Adrenal gland (tissue), 12 donors: ENCODE data around the gene AGAP1. TPM values are rescaled to one million over a fixed set of nuclear protein-coding genes. Genes with fewer than 3 reads are reported as not detected.

ENCODE experiments used
- DNase-seq, 7 donors: peaks; one replicate each; pipeline ENCODE4 v3.0.0-alpha.2; 2019 to 2020
- H3K27ac ChIP-seq, 5 donors: fragments of 200-600 bp; sonication (generic) in 4 of 5; 1 replicate in 3 of 5; 2 replicates in 2 of 5; pipeline versions ENCODE4 v1.5.1 to v1.8.0; 2016 to 2020; ENCODE audit warnings: mild to moderate bottlenecking in 1 of 5
- H3K27me3 ChIP-seq: fragments of 200-600 bp; 2 replicates; pipeline ENCODE4 v1.8.0; 2021
- H3K36me3 ChIP-seq, 2 donors: fragments of 200-600 bp; replicated peaks in 1 of 2; 1 replicate in 1 of 2; 2 replicates in 1 of 2; pipeline versions ENCODE4 v1.5.1 to v1.8.0; 2018 to 2022
- H3K4me1 ChIP-seq, 2 donors: fragments of 200-600 bp; replicated peaks in 1 of 2; 1 replicate in 1 of 2; 2 replicates in 1 of 2; pipeline versions ENCODE4 v1.5.1 to v1.8.0; 2018 to 2021
- H3K4me3 ChIP-seq, 4 donors: fragments of 200-600 bp; sonication (generic) in 3 of 4; one replicate each; pipeline ENCODE4 v1.5.1; 2016 to 2018
- H3K9me3 ChIP-seq, 3 donors: fragments of 200-600 bp; sonication (generic) in 1 of 3; replicated peaks in 1 of 3; 1 replicate in 2 of 3; 2 replicates in 1 of 3; pipeline versions ENCODE4 v1.5.1 to v1.8.0; 2016 to 2021
- CTCF ChIP-seq, 6 experiments: fragments of 450-650 bp in 4 of 6; fragments of 200-600 bp in 2 of 6; sonication (generic) in 1 of 6; IDR thresholded peaks; 1 replicate in 5 of 6; 2 replicates in 1 of 6; pipeline versions ENCODE4 v1.5.1 to v1.8.0; 2016 to 2021; ENCODE audit warnings: antibody characterized with exemption in 6 of 6, mild to moderate bottlenecking in 2 of 6, moderate library complexity in 1 of 6
- POLR2A ChIP-seq, 2 donors: fragments of 450-650 bp; IDR thresholded peaks; one replicate each; pipeline ENCODE4 v1.6.1; 2017; ENCODE audit warnings: antibody characterized with exemption in 2 of 2, mild to moderate bottlenecking in 2 of 2, moderate library complexity in 1 of 2
- WGBS, 4 donors: extraction: QIAGEN DNeasy Blood & Tissue Kit in 2 of 4; methylation state at CpG; one replicate each; pipeline versions ENCODE4 v1.1.5 to v1.1.7; 2013 to 2017; 5-methylcytosine and 5-hydroxymethylcytosine counted together
- intact Hi-C, 2 donors: fragments of 100-400 bp; cut with DNase I; formaldehyde crosslinking; loops; one replicate each; pipeline versions ENCODE4 v1.14.1 to v1.15.0; 2022 to 2023
- polyA plus RNA-seq, 3 donors: library from polyadenylated mRNA; stranded (reverse); fragments of 200-250 nt in 2 of 3; fragments of 350-450 nt in 1 of 3; fragmentation: Illumina TruSeq in 1 of 3; extraction: RNeasy Lipid Tissue Mini Kit (QIAGEN cat#74804) in 1 of 3; gene quantifications; one replicate each; pipeline ENCODE4 v1.2.3, GENCODE V29; 2013 to 2014
- total RNA-seq, 9 donors: library from RNA; depleted of rRNA in 4 of 9; stranded (reverse); fragments of >200 nt in 4 of 9; fragments of 120-200 nt in 1 of 9; fragmentation: NEBNext Ultra II Directional in 1 of 9; extraction: Animal tissue kit (Norgen Biotek cat#: 25700) in 1 of 9; gene quantifications; one replicate each; pipeline versions ENCODE4 v1.1.0 to v1.2.4, GENCODE V29; 2013 to 2023
- donor health status: healthy with polysubstance abuse.
- donor health status: Bipolar disorder and iron deficiency.
- donor health status: DM: yes; HTN: yes; CAD: no.
- donor health status: DM: no; HTN: no; CAD: no.
- donor health status: DM: no; HTN: no; CAD: no.
- donor health status: DM: yes; HTN: yes; CAD: no.

The AGAP1 gene
- total and polyA plus RNA-seq, 12 donors = 5.3 to 29.6 (median 17.7) TPM

- WGBS, 4 donors = 78 to 86% (median 83%) methylated on average over 8 of the region's 8 CpGs
- Histone ChIP-seq H3K4me1 (no peaks in the 10 kb centered on the region), H3K4me3 (no peak overlapping the region), H3K27me3 (no peaks in the 10 kb centered on the region), H3K27ac (no peak overlapping the region), H3K9me3 (no peaks in the 10 kb centered on the region), H3K36me3 (no peaks in the 10 kb centered on the region)
- TF ChIP-seq POLR2A (IDR thresholded peaks at IDR 0.05) = no peak
- no peak for TF ChIP-seq CTCF (IDR thresholded peaks at IDR 0.05)
- intact Hi-C loops = no loop called here
- DNase-seq = no peak
These were observed 588.2 kb downstream of the AGAP1 start for GRCh38 chr2:236082061-236082460.

- DNase-seq = no peak
- Histone ChIP-seq H3K9me3 (no peaks in the 10 kb centered on the region), H3K27me3 (no peaks in the 10 kb centered on the region), H3K27ac (no peak overlapping the region), H3K4me1 (no peaks in the 10 kb centered on the region), H3K4me3 (no peak overlapping the region), H3K36me3 (no peaks in the 10 kb centered on the region)
- no peak for TF ChIP-seq POLR2A (IDR thresholded peaks at IDR 0.05)
- no peak for TF ChIP-seq CTCF (IDR thresholded peaks at IDR 0.05)
- WGBS, 4 donors = 70 to 87% (median 79%) methylated on average over 7 to 8 of the region's 8 CpGs
- intact Hi-C loops = no loop called here
These were observed 590.1 kb downstream of the AGAP1 start for GRCh38 chr2:236083934-236084333.

- WGBS, 4 donors = 83 to 97% (median 92%) methylated on average over 2 of the region's 2 CpGs
- Histone ChIP-seq H3K27ac (no peak overlapping the region), H3K9me3 (no peaks in the 10 kb centered on the region), H3K27me3 (no peaks in the 10 kb centered on the region), H3K36me3 (no peaks in the 10 kb centered on the region), H3K4me3 (no peak overlapping the region), H3K4me1 (no peaks in the 10 kb centered on the region)
- TF ChIP-seq POLR2A (IDR thresholded peaks at IDR 0.05) (no peak), CTCF (IDR thresholded peaks at IDR 0.05) (no peak)
- DNase-seq = no peak
- intact Hi-C loops = no loop called here
These were observed 591.4 kb downstream of the AGAP1 start for GRCh38 chr2:236085211-236085610.

DNA sequence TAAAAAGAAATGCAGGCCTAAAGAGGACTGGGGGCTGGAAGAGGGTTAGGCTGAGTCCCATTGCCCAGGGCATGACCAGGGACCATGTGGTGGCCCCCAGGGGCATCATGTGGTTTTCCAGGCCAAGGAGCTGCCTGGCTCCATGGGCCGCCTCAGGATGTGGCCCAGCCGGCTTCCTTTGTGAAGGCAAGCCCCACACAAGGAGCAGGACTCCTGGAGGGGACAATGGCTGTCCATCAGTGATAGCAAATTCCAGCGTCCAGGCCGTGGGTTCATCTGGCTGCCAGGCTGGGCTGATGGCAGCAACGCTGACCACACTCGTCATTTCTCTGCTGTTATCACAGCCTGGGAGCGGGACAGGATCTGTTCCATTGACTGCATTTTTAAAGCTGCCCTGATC is 591.8 kb downstream of the AGAP1 start:
- Histone ChIP-seq H3K36me3 (no peaks in the 10 kb centered on the region), H3K27ac (no peak overlapping the region)

More for the DNA sequence above, 591.8 kb downstream of the AGAP1 start:
- no peaks in the 10 kb centered on the region for H3K9me3 ChIP-seq
- no peaks in the 10 kb centered on the region for H3K27me3 ChIP-seq
- intact Hi-C loops = no loop called here
- no peak overlapping the region for H3K4me3 ChIP-seq
- H3K4me1 ChIP-seq = no peaks in the 10 kb centered on the region
- no peak for DNase-seq
- TF ChIP-seq CTCF (IDR thresholded peaks at IDR 0.05) (no peak), POLR2A (IDR thresholded peaks at IDR 0.05) (no peak)
- WGBS, 4 donors = 84 to 91% (median 88%) methylated on average over 7 of the region's 7 CpGs
